ENCODE measurements around the gene EMX2.

The EMX2 gene

GRCh38 chr10:117532451-117533107 lies 10.0 kb upstream of the EMX2 start:
- DNase-seq, result no peak

- no peak for DNase-seq
Measured at GRCh38 chr10:117533507-117534281, 8.9 kb upstream of the EMX2 start.

DNA sequence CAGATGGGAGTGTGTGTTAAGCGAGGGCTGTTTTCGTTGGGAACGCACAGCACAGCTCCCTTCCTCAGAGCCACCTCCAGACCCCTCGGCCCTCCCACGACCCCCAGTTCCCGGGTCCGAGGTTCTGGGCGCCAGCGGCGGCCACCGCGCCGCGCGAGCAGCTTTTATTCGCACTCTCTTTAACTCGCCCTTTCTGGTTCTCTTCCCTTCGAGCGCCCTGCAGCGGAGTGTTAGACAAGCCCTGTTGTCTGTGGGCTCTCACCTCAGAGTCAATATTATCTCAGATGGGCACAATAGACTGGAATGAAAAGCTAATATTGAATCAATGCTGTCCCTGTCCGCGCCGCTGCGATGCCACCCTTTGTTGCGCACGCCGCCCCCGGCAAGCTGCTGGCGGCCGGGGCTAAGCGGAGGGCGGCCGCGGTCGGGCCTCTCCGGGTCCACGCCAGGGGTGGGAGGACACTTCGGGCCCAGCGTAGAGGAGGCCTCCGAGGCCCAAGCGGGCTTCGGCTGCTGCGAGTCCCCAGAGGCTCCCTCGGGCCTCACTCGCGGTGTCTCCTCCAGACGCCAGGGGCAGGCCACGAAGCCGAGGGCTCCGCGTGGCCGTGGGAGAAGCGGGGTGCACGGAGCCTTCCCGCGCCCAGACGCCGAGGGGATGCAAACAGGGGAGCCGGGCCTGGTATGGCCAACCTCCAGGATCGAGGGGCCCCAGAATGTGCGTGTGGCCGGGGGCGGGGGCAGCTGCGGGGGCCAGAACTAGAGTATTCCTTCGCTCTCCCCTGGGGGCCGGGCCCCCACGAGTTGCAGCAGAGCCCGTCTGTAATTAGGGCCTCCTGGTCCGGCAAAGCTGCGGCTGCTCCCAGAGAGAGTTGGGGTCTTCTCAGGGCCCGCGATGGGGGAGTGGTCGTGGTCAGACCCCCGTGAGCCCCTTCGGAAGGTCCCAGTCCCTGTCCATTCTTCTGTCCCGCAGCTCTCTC lies 7.9 kb upstream of the EMX2 start:
- no peak for DNase-seq

- no peak for DNase-seq
Measured at GRCh38 chr10:117535298-117536071, 7.1 kb upstream of the EMX2 start.

DNA sequence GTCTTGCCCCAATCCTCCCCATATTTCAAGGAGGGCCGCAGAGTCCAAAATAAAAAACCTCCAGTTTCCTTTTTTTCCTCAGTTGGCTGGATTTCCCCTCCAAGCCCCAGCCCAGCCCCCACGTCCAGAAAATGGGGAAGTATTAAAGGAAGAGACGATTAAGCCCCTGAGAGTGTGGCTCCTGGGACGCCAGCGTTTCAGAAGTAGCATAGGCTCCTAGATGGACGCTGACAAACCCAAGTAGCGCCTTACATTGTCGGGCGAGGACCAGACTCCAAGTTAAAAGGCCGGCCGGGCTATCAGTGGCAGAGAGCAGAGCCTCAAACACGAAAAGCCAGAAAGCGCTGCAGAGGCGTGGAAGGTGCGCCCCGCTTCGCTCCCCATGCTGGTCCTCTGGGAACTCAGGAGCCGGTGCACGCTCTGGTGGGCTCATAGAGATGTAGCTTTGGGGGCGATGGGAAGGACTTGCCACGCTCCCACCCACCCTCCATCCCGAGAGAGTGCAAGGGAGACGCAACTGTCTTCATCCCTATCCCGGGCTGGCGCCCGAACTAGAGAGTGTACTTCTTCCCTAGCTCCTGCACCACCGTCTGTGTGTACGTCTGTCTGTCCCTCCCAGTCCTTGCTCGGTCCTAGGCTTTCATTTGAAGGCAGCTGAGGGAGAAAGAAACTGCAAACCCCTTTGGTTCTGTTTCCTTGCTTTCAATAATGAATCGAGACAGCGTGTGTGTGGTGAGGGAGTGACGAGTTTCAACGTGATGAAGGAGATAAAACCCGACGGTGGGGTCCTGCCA lies 6.3 kb upstream of the EMX2 start:
- DNase-seq, result no peak

GRCh38 chr10:117536866-117537435 lies 5.6 kb upstream of the EMX2 start:
- no peak for DNase-seq

- DNase-seq, result no peak
Measured at GRCh38 chr10:117537436-117537903, 5.1 kb upstream of the EMX2 start.

GRCh38 chr10:117537904-117538524 lies 4.5 kb upstream of the EMX2 start:
- no peak for DNase-seq

- no peak for DNase-seq
Measured at GRCh38 chr10:117539361-117539773, 3.2 kb upstream of the EMX2 start.

GRCh38 chr10:117539903-117540639 lies 2.5 kb upstream of the EMX2 start:
- no peak for DNase-seq

DNA sequence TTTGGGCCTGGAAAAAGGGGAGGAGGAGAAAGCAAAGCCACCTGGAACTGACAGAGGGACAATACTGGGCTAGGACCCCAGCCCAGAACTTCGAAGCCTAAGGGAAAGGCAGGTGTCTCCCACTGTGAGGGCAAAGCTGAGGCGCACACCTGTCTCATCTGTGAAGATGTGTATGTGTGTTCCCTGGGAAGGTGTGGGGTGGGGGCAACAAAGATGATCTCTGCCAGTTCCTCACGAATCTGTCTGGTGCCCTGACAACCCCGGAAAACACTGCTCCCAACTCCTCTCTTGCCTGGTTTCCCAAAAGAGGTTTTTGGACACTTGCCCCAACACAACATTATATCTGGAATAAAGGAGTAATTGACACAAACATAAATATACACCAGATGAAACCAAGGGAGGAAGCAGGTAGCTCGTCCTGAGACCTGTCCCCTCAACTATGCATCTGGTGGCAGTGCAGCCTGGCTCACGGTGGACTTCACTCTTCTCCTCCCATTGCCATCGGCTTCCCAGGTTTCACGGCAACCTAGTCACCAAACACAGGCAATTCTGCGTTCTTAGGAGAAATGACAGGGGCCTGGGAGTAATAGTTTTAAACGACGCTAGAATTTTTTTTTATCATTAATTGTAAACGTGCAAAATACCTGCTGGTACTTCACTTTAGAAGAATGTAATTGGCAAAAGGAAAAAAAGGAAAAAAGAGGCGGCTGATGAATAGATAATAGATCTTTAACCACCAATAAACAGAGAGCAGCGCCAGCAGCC lies 1.7 kb upstream of the EMX2 start:
- no peak for DNase-seq

DNA sequence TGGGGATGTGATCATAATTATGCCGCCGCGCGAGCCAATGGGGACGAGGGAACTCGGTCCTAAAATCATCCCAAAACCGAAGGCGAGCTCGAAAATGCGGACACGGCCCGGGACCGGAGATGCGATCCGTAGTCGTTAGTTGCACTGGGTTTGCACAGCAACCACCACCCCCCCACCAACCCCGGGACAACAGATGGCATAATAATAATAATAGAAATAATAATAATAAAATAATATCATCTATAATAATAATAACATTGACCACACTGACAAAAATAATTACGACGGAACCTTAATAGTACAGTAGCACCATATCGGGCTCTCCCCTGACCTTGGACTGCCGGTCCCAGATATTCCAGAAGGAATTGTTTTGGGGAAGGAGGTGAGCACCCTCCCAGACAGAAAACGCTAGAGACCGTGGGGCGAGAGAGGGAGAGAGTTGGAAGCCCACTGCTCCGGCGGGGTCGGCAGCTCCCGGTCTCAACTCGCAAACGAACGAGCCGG lies 1.1 kb upstream of the EMX2 start:
- no peak for DNase-seq

DNA sequence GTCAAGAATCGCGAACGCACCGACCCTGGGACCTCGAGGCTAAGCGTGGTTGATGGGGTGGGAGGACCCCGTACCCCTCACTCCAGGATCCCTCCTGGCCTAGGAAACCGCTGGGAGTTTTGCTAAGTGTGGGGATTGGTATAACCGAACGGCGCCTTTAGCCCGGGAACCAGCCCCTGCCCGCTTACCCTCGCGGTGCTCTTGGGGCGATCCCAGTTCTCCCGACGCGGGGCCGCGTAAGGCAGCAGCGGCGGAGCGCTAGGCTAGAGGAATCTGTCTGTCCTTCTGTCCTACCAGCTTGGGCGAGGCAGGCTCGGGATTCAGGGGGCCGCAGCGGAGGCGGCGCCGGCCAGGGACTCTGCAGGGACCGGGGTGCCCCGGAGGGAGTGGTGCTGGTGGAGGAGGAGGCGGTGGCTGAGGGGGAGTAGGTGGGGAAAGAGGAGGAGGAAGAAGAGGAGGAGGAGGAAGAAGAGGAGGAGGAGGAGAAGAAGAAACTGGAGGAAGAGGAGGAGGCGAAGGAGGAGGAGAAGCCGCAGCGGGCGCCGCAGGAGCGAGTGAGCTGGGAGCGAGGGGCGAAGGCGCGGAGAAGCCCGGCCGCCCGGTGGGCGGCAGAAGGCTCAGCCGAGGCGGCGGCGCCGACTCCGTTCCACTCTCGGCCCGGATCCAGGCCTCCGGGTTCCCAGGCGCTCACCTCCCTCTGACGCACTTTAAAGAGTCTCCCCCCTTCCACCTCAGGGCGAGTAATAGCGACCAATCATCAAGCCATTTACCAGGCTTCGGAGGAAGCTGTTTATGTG lies 439 bp upstream of the EMX2 start:
- no peak for DNase-seq

DNA sequence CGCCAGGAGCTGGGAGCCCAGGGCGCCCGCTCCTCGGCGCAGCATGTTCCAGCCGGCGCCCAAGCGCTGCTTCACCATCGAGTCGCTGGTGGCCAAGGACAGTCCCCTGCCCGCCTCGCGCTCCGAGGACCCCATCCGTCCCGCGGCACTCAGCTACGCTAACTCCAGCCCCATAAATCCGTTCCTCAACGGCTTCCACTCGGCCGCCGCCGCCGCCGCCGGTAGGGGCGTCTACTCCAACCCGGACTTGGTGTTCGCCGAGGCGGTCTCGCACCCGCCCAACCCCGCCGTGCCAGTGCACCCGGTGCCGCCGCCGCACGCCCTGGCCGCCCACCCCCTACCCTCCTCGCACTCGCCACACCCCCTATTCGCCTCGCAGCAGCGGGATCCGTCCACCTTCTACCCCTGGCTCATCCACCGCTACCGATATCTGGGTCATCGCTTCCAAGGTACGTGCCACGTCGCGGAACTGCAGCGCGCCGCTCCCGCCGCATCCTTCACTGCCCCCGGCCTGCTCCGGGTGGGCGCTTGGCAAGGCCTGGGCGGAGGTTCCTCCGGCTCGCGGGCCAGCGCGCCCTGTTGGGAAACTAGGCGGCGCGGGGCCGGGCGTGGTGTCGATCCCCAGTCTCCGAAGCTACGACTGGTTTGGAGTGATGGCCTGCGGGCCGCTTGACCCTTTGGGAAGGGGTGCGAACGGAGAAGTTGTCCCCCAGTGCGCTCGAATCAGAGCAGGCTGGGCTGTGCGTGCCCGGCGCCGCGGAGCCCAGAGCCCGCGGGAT lies 868 bp downstream of the EMX2 start:
- no peak for DNase-seq

DNA sequence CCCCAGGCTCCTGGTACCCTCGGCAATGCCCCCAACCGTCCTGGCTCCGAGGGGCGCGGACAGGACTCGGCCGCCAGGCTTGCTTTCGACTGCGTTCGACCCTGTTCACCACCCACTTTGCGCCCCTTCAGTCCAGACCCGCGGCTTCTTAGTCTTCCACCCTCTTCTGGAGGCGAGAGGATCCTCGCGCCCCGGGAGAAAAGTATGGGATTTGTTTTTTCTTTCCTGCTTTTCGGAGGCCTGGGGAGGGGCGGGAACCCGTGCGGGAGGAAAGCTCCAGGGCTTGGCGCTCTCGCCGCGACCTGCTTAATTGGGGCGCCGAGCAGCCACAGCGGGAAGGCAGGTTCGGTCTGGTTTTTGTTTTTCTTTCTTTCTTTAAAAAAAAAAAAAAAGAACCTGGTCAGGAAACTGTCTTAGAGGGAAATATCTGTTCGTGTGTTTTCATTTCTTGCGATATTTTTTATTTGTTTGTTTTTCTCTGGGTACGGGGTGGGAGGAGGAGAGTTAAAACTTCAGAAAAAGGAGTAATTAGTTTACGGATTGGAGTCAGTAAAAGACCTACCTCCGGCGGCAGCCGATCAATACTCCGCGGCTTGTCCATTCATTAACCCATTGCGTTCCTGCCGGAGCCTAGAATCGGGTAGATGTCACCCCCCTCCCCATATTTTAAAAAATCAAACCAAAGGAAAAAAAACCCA lies 1.6 kb downstream of the EMX2 start:
- DNase-seq, result no peak

GRCh38 chr10:117544711-117545140 lies 2.2 kb downstream of the EMX2 start:
- DNase-seq, result no peak
